ENCODE results near the gene GPX5.
"Not testable (repeated sequence)": the region's sequence is repeated elsewhere in the genome, so short reads cannot be mapped to it uniquely, and the experiment has no call there.

Gene GPX5

DNA sequence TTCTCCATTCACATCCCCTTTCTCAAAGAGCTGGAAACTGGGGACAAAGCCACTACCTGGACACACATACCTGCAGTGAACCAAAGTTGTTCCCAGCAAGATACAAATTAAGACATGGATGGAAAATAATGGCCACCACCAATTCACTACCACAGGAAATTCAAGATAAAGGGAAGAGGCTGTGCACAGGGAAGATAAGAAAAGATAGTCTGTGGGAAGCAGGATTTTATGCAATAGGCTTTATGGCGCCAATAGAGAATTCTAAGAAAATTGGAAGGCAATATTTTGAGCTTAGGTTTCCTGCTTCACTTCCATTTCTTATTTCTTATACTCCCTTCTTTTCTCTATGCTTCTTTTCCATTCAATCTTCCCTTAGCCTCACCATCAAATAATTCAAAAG lies 19.9 kb upstream of the GPX5 start:
- no peak for ATAC-seq (ENCODE audit: low read depth)
- Histone ChIP-seq H3K4me3 (ENCODE audit: severe bottlenecking) (no peak overlapping the region), H3K27ac (ENCODE audit: poor library complexity, severe bottlenecking) (no peak overlapping the region), H3K36me3 (ENCODE audit: low read depth) (no peaks in the 10 kb centered on the region), H3K9me3 (ENCODE audit: severe bottlenecking) (no peaks in the 10 kb centered on the region), H3K27me3 (ENCODE audit: insufficient read depth, poor library complexity, severe bottlenecking) (no peaks in the 10 kb centered on the region), H3K4me1 (ENCODE audit: insufficient read depth, poor library complexity, severe bottlenecking) (no peaks in the 10 kb centered on the region)
- no peak for DNase-seq (ENCODE audit: low spot score)
- TF ChIP-seq CTCF (IDR thresholded peaks at IDR 0.05; ENCODE audit: poor library complexity, severe bottlenecking), result no peak

DNA sequence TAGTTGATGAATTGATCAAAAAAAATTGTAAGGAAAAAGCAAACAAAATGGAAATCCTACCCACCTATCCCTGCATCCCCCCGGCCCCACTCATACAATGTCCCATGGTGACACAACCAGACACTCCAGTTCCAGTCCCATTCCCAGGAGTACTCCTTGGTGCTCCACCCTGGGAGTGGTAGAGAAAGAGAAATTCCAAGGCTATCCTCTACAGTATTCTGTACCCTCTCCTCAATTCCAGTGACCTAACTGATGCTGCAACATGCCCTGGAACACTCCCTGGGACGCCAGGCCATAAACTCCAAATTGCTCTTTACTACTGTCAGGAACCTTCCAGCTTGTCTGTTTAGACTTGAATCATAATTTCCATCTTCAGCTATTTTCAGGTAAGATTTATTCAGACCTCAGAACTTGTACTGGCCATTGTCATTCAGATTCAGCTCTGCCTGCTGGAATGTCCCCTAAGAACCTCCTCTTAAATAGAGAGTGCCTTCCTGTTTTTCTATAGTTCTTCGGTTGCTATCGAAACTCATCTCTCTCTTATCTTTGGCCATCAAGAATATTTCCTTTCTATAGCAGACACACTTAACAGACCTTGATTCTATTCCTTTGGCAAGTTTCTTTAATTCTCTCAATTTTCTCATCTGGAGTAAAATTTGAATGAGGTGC lies 18.7 kb upstream of the GPX5 start:
- Histone ChIP-seq H3K27me3 (ENCODE audit: insufficient read depth, poor library complexity, severe bottlenecking) (no peaks in the 10 kb centered on the region), H3K9me3 (ENCODE audit: severe bottlenecking) (no peaks in the 10 kb centered on the region), H3K27ac (ENCODE audit: poor library complexity, severe bottlenecking) (no peak overlapping the region), H3K4me3 (ENCODE audit: severe bottlenecking) (no peak overlapping the region), H3K4me1 (ENCODE audit: insufficient read depth, poor library complexity, severe bottlenecking) (no peaks in the 10 kb centered on the region), H3K36me3 (ENCODE audit: low read depth) (no peaks in the 10 kb centered on the region)
- TF ChIP-seq CTCF (IDR thresholded peaks at IDR 0.05; ENCODE audit: poor library complexity, severe bottlenecking), result no peak
- no peak for ATAC-seq (ENCODE audit: low read depth)
- DNase-seq (ENCODE audit: low spot score), result no peak

- H3K9me3 ChIP-seq (ENCODE audit: severe bottlenecking), result no peaks in the 10 kb centered on the region
- H3K36me3 ChIP-seq (ENCODE audit: low read depth), result no peaks in the 10 kb centered on the region
- H3K27me3 ChIP-seq (ENCODE audit: insufficient read depth, poor library complexity, severe bottlenecking), result peaks cover 13% of the 10 kb centered on the region
- H3K4me3 ChIP-seq (ENCODE audit: severe bottlenecking), result no peak overlapping the region
- DNase-seq (ENCODE audit: low spot score), result no peak
- no peak for TF ChIP-seq CTCF (IDR thresholded peaks at IDR 0.05; ENCODE audit: poor library complexity, severe bottlenecking)
- H3K27ac ChIP-seq (ENCODE audit: poor library complexity, severe bottlenecking), result no peak overlapping the region
- no peak for ATAC-seq (ENCODE audit: low read depth)
- H3K4me1 ChIP-seq (ENCODE audit: insufficient read depth, poor library complexity, severe bottlenecking), result no peaks in the 10 kb centered on the region
Observed at GRCh38 chr6:28511628-28512300, 13.9 kb upstream of the GPX5 start.

GRCh38 chr6:28512387-28512786 lies 13.3 kb upstream of the GPX5 start:
- not testable (repeated sequence) for H3K4me1 ChIP-seq (ENCODE audit: insufficient read depth, poor library complexity, severe bottlenecking); DNase-seq (ENCODE audit: low spot score); H3K9me3 ChIP-seq (ENCODE audit: severe bottlenecking); H3K36me3 ChIP-seq (ENCODE audit: low read depth); ATAC-seq (ENCODE audit: low read depth); H3K4me3 ChIP-seq (ENCODE audit: severe bottlenecking); H3K27ac ChIP-seq (ENCODE audit: poor library complexity, severe bottlenecking)
- H3K27me3 ChIP-seq (ENCODE audit: insufficient read depth, poor library complexity, severe bottlenecking), result peaks cover 13% of the 10 kb centered on the region

GRCh38 chr6:28515676-28516075 lies 10.0 kb upstream of the GPX5 start, which contains the start of gene GPX6:
Gene GPX6 (minus strand): TSS chr6:28515793. CDS start chr6:28515743, 50 bp downstream.
- Histone ChIP-seq H3K36me3 (ENCODE audit: low read depth) (no peaks in the 10 kb centered on the region), H3K9me3 (ENCODE audit: severe bottlenecking) (no peaks in the 10 kb centered on the region), H3K4me3 (ENCODE audit: severe bottlenecking) (no peak within 1 kb of the TSS), H3K4me1 (ENCODE audit: insufficient read depth, poor library complexity, severe bottlenecking) (no peaks in the 10 kb centered on the region), H3K27me3 (ENCODE audit: insufficient read depth, poor library complexity, severe bottlenecking) (peaks cover 13% of the 10 kb centered on the region), H3K27ac (ENCODE audit: poor library complexity, severe bottlenecking) (no peak within 1 kb of the TSS)
- no peak for DNase-seq (ENCODE audit: low spot score)
- TF ChIP-seq CTCF (IDR thresholded peaks at IDR 0.05; ENCODE audit: poor library complexity, severe bottlenecking), result no peak
- ATAC-seq (ENCODE audit: low read depth), result no peak

Measured in RWPE2 (cell line).